K562 (cell line): ENCODE measurements around the gene TMEM108.

ENCODE experiments used
- E2F8 ChIP-seq: fragments of 450-650 bp; IDR thresholded peaks from 2 replicates; pipeline ENCODE4 v1.7.1; 2018; ENCODE audit warnings: mild to moderate bottlenecking, low read depth; ENCODE audit not compliant: partially characterized antibody
- EZH2 ChIP-seq: IDR thresholded peaks from 2 replicates; pipeline ENCODE4 v1.6.1; 2012; ENCODE audit warnings: low read depth, mild to moderate bottlenecking, inconsistent platforms, low read length, borderline replicate concordance
- FOXA1 ChIP-seq: fragments of 450-650 bp; IDR thresholded peaks from 2 replicates; pipeline ENCODE4 v1.6.1; 2016; ENCODE audit warnings: mild to moderate bottlenecking, borderline replicate concordance
- FOXK1 ChIP-seq: sonication (generic); formaldehyde crosslinking; IDR thresholded peaks from 2 replicates; pipeline ENCODE4 v1.8.0; 2022; ENCODE audit warnings: missing genetic modification reagents, mild to moderate bottlenecking, borderline replicate concordance
- HNRNPLL ChIP-seq: fragments of 200-400 bp; formaldehyde crosslinking; IDR thresholded peaks from 2 replicates; pipeline ENCODE4 v1.6.1; 2017; ENCODE audit warnings: low read length, low read depth, mild to moderate bottlenecking; ENCODE audit not compliant: poor library complexity, severe bottlenecking
- KDM1A ChIP-seq, 2 experiments: fragments of 450-650 bp; IDR thresholded peaks; 2 replicates each; pipeline ENCODE4 v1.6.1; 2016; ENCODE audit warnings: mild to moderate bottlenecking in 2 of 2
- MAFF ChIP-seq: IDR thresholded peaks from 2 replicates; pipeline ENCODE4 v1.6.1; 2012; ENCODE audit warnings: low read length, improper control_type of control experiment
- PRPF4 ChIP-seq: fragments of 200-400 bp; formaldehyde crosslinking; IDR thresholded peaks from one replicate; pipeline ENCODE4 v1.6.1; 2017; ENCODE audit warnings: low read length, low read depth, mild to moderate bottlenecking; ENCODE audit not compliant: insufficient read depth, poor library complexity, severe bottlenecking
- TCF7L2 ChIP-seq: fragments of 150-350 bp; IDR thresholded peaks from 2 replicates; pipeline ENCODE4 v1.6.1; 2016; ENCODE audit warnings: low read depth, mild to moderate bottlenecking, low read length, moderate library complexity
- TCFL5 ChIP-seq: fragments of 250-450 bp; sonication (Bioruptor Pico); conservative IDR thresholded peaks from 2 replicates; pipeline ENCODE4 v1.6.1; 2021; ENCODE audit warnings: mild to moderate bottlenecking, moderate library complexity, matching md5 sums
- TF ChIP-seq, protein P1 (sequence below), 3 experiments: IDR thresholded peaks in 2 of 3; conservative IDR thresholded peaks in 1 of 3; 2 replicates each; pipeline ENCODE4 v1.5.1; 2011 to 2012; ENCODE audit warnings: low read length in 3 of 3, mild to moderate bottlenecking in 3 of 3, control low read depth in 2 of 3, improper control_type of control experiment in 1 of 3, inconsistent platforms in 1 of 3, low read depth in 1 of 3, mixed read lengths in 1 of 3, moderate library complexity in 1 of 3; ENCODE audit not compliant: insufficient read depth in 2 of 3

GRCh38 chr3:133050891-133051290, 12.7 kb downstream of the TMEM108 start:
- TF ChIP-seq KDM1A (IDR thresholded peaks at IDR 0.05) (no peak), MAFF (no peak), TCFL5 (CRISPR knock-in tag) (no peak), PRPF4 (no peak), FOXK1 (no peak), HNRNPLL (no peak), FOXA1 (no peak), E2F8 (no peak), EZH2 (no peak), TCF7L2 (no peak)
- TF ChIP-seq, protein P1, sequence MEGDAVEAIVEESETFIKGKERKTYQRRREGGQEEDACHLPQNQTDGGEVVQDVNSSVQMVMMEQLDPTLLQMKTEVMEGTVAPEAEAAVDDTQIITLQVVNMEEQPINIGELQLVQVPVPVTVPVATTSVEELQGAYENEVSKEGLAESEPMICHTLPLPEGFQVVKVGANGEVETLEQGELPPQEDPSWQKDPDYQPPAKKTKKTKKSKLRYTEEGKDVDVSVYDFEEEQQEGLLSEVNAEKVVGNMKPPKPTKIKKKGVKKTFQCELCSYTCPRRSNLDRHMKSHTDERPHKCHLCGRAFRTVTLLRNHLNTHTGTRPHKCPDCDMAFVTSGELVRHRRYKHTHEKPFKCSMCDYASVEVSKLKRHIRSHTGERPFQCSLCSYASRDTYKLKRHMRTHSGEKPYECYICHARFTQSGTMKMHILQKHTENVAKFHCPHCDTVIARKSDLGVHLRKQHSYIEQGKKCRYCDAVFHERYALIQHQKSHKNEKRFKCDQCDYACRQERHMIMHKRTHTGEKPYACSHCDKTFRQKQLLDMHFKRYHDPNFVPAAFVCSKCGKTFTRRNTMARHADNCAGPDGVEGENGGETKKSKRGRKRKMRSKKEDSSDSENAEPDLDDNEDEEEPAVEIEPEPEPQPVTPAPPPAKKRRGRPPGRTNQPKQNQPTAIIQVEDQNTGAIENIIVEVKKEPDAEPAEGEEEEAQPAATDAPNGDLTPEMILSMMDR (IDR thresholded peaks at IDR 0.05 in 2 of 3, conservative IDR thresholded peaks at IDR 0.05 in 1 of 3; ENCODE audit: insufficient read depth in 2 of 3, low read depth in 1 of 3, low read length in 3 of 3), result no peak
